ENCODE data around the gene APOBEC3B.
"Not testable (repeated sequence)": the region's sequence is repeated elsewhere in the genome, so short reads cannot be mapped to it uniquely, and the experiment has no call there.

The APOBEC3B gene

DNA sequence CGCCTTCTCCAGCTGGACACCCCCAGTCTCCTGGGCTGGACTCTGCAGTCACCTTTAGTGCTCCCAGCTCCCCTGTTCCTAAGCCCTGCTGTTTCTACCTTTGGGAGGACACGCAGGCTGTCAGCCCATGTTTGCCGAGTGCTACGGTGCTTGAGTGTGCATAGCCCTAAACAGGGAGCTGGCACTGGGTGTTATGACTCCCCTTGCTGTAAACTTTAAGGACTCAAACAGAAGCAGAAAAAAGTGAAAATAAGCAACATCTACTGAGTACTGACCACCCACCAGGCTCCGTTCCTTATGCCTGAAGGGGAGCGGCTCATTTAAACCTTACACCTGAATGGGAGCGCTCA is 7.3 kb upstream of the APOBEC3B start:
- FAIRE-seq, result no peak
- TF ChIP-seq, protein P1, sequence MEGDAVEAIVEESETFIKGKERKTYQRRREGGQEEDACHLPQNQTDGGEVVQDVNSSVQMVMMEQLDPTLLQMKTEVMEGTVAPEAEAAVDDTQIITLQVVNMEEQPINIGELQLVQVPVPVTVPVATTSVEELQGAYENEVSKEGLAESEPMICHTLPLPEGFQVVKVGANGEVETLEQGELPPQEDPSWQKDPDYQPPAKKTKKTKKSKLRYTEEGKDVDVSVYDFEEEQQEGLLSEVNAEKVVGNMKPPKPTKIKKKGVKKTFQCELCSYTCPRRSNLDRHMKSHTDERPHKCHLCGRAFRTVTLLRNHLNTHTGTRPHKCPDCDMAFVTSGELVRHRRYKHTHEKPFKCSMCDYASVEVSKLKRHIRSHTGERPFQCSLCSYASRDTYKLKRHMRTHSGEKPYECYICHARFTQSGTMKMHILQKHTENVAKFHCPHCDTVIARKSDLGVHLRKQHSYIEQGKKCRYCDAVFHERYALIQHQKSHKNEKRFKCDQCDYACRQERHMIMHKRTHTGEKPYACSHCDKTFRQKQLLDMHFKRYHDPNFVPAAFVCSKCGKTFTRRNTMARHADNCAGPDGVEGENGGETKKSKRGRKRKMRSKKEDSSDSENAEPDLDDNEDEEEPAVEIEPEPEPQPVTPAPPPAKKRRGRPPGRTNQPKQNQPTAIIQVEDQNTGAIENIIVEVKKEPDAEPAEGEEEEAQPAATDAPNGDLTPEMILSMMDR (IDR thresholded peaks at IDR 0.05; ENCODE audit: insufficient read depth, missing control alignments), result no peak

DNA sequence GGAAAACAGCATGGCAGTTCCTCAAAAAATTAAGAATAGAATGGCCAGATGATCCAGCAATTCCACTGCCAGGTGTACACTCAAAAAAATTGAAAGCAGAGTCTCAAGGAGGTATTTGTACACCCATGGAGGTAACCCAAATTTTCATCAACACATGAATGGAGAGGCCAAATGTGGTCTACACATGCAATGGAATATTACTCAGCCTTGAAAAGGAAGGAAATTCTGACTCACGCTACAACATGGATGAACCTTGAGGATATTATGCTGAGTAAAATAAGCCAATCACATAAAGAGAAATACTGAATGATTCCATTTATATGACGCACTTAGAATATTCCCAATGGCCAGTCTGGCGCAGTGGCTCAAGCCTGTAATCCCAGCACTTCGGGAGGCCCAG is 4.9 kb upstream of the APOBEC3B start:
- FAIRE-seq, result not testable (repeated sequence)

More for the DNA sequence above, 7.3 kb upstream of the APOBEC3B start:
- no peak for DNase-seq (ENCODE audit: insufficient read length, low spot score)

DNA sequence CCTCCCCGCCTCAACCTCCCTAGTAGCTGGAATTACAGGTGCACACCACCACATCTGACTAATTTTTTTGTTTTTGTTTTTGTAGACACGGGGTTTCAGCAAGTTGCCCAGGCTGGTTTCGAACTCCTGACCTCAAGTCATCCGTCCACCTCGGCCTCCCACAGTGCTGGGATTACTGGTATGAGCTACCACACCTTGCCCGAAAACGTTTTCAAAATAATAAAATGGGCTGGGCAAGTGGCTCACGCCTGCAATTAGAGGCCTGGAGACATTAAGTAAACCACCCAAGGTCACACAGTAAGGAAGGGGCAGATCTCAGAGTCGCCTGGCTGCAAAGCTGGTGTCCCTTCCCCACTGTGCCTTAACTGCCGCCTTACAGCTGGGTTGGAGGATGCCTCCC is 1.6 kb upstream of the APOBEC3B start:
- not testable (repeated sequence) for DNase-seq (ENCODE audit: insufficient read length, low spot score); FAIRE-seq

More for the DNA sequence above, 4.9 kb upstream of the APOBEC3B start:
- DNase-seq (ENCODE audit: insufficient read length, low spot score), result not testable (repeated sequence)

DNA sequence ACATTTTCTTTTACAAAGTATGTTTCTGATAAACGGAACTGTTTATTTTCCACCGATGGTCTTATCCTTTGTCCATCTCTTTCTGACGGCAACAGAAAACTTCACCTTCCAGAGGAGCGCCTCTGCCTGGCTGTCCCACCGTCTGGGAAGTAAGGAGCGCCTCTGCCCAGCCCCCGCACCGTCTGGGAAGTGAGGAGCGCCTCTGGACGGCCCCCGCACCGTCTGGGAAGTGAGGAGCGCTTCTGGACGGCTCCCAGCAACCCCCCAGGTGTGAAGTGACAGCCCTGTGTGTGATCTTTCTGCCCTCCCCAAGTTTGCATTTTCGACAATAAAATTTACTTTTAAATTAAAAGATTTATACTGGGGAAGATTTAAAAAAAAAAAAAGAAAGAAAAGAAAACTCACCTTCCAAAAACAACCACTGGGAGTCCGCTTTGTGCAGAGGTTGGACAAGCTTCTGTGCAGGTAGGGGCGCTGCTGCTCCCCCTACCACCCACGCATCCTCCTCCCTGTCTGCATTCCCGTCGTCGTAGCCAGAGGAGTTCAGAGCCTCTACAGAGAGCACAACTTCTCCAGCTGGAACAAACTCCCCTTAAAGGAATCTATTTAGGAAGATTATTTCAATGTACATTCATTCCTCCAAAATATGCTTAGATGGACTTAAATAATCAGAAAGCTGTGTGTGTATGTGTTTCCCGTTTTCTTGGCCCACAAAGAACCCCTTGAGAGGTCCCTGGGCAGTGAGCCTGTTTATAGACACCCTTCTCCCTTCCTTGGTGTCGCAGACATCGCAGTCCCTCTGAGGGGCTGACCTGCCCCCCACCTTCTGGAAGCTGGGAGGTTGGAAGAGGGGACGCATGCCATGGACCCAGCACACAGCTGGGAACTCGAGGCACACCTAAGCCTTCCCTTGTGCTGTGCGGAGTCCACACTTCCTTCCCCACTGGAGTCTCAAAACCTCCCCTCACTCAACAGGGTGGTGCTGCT is 849 bp upstream of the APOBEC3B start:
- DNase-seq (ENCODE audit: insufficient read length, low spot score) (no peak), FAIRE-seq (no peak)
- TF ChIP-seq, protein P1 (IDR thresholded peaks at IDR 0.05; ENCODE audit: insufficient read depth, missing control alignments), result no peak

DNA sequence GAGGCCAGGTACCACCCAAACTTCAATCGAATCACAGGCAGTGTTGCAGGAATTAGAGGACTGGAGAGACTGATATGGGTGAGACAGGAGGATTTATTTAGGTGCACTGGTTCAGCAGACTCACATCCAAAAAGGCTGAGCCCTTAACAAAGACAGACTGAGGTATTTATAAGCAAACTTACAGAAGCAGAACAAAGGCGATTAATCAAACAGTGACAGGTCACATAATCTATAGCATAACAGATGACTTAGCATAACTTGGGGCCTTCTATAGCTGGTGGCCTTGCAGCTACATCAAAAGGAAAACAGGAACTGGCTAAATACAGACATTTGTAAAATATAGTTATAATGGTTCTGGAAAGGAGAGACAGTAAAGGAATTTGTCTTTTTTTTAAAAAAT is 2.1 kb downstream of the APOBEC3B start:
- TF ChIP-seq, protein P1 (IDR thresholded peaks at IDR 0.05; ENCODE audit: insufficient read depth, missing control alignments), result no peak
- DNase-seq (ENCODE audit: insufficient read length, low spot score) (no peak), FAIRE-seq (no peak)

DNA sequence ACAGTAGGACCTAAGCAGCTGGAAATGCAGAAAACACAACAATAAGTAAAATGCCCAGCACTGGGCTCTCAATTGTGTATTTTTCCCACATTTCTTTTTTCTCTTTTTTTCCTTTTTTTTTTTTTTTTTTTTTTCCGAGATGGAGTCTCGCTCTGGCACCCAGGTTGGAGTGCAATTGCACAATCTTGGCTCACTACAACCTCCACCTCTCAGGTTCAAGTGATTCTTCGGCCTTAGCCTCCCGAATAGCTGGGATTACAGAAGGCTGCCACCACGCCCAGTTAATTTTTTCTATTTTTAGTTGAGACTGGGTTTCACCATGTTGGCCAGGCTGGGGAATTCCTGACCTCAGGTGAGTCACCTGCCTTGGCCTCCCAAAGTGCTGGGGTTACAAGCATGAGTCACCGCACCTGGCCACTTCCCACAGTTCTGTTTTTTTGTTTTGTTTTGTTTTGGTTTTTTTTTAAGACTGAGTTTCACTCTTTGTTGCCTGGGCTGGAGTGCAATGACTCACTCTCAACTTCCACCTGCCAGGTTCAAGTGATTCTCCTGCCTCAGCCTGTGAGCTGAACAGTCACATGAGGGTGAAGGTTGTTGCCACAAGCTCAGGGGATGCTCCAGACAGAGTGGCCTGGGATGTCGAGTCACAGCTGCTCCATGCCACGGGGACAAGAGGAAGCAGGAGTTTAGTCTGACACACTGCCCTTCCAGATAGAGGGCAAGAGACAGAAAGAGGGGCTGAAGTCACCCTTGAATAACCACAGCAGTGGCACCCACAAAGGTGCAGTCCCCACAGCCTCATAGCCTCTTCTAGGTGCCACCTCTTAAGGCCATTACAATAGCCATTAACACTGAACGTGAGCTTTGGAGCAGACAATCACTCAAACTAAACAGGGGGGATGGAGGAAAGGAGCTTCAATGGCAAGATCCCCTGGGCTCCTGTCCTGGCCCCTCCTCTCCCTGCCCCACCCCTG is 2.9 kb downstream of the APOBEC3B start:
- not testable (repeated sequence) for FAIRE-seq; DNase-seq (ENCODE audit: insufficient read length, low spot score)

DNA sequence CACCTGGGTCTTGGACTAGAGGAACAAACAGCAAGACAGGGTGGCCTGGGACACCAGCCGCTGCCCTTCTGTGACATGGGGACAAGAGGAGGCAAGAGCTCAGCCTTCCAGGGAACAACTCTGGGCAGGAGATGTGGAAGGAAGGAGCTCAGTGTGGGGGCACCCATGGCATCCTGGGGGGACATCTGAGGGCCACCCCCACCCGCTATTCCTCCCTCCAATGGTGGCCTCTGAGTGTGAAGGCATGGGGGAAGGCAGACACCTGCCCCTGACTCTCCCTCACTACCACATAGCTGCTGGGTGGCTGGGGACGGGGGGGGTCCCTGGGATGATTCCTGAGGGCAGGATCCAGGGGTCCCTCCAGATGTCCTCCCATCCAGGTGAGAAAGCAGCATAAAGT is 4.5 kb downstream of the APOBEC3B start:
- FAIRE-seq, result no peak
- TF ChIP-seq, protein P1 (IDR thresholded peaks at IDR 0.05; ENCODE audit: insufficient read depth, missing control alignments), result no peak
- DNase-seq (ENCODE audit: insufficient read length, low spot score), result no peak

DNA sequence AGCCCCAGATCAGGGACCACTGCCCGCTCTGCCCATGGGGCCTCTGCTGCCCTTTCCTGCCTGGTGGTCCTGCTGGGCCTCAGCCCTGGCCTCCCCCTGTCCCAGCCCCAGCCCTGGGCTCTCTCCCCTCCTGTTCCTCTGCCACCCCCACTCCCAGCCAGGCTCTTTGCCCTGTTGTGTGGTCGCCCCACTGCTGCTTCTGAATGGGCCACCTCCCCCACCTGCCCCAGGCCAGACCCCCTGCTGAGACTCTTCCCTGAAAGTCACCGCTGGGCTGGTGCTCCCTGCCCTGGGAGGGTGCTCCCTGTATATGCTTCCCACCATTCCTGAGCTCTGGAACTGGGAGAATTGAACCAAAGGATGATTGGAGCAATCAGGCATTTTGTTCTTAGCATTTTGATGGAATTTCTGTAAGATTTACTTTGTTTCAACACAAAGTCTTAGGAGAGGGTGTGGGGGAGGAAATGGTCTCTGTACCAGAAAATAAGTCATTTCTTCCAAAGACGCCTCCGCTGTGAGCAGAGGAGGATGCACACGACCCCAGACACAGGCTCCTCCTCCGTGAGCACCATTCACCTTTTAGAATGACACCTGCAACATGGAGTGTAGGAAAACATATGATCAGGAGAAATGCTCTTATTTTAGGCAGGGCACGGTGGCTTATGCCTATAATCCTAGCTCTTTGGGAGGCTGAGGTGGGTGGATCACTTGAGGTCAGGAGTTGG is 5.2 kb downstream of the APOBEC3B start:
- TF ChIP-seq, protein P1 (IDR thresholded peaks at IDR 0.05; ENCODE audit: insufficient read depth, missing control alignments), result no peak
- no peak for FAIRE-seq
- DNase-seq (ENCODE audit: insufficient read length, low spot score), result no peak

All from D721Med (cell line).